Activated T-cell treated with anti-CD3 and anti-CD28 coated beads, Interleukin-2, amount 50 U/mL, for 1 hour (primary cell): ENCODE results near the gene SH3GL2.

Experiments
- DNase-seq: peaks from one replicate; pipeline ENCODE4 v3.0.0-alpha.2; 2020

The SH3GL2 gene

DNA sequence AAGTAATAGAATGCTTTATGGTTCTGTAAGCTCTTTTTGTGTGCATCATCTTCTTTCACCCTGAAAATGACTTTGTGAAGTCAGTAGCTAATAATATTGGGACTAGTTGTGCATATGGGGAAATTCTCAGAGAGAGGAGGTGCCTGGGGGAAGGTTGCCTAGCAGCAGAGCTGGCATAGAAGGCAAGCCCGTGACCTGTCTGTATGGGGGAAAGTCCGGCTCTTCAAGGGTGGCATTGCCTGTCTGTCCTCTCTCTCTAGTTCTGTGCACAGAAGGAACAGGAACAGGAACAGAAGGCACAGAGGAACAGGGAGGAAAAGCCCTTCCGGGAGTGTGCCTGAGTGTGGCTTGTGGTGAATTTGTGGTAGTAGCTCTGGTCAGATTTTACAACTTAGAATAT, 33.1 kb downstream of the SH3GL2 start:
- DNase-seq: no peak

DNA sequence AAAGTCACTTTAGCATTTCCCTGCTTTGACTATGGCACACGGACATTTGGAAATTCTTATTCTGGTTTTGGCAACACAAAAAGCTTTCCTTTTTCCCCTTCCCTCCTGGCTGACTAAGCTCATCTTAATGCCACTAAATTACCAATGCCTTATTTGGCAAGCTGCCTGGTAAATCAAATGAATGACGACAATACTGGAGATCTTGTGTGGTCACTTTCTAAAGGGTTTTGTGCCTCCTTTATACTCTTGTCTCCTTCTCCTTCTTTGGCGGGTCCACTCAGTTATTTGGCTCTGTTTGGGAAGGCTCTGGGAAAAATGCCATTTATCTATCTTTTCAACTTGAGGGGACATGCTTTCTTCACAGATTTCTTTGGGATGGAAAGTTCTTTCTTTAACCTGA, 34.9 kb downstream of the SH3GL2 start:
- no peak for DNase-seq

DNA sequence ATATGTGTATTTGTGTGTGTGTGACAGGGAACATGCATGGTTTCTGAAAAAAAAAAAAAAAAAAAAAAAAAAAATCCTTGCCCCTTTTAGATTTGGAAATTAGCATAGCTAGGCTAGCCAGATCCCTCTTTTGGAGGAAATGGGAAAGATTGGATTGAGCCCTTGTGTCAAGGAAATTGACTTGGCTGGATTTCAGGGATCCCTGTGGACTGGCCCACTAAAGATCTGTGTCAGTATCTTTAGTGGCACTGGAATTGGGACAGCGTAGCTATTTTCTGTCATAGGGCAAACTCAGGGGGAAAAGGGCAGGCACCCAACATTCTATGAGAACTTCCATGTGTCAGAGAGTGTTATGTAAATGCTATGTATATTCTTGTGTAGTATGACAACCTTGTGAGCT, 35.4 kb downstream of the SH3GL2 start:
- no peak for DNase-seq

DNA sequence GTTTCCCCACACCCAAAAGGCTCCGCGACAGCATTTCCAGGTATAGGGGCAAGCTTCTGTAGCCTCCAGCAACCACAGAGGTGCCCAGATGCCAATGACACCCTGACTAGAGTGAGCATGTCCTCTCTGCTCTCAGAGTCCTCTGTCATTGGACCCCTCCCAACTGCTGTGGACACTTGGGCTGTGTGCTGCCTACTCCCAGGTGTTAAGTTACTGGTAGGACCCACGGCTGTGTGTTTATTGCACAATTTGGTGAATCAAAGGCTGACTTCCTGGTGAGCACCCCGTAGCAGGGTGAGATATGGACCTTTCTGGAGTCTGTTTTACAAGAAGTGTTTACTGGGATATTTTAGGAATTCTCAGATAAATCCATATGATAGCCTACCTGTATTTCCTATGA, 36.0 kb downstream of the SH3GL2 start:
- DNase-seq: no peak

- no peak for DNase-seq
Measured at GRCh38 chr9:17622141-17622540, 43.3 kb downstream of the SH3GL2 start.

DNA sequence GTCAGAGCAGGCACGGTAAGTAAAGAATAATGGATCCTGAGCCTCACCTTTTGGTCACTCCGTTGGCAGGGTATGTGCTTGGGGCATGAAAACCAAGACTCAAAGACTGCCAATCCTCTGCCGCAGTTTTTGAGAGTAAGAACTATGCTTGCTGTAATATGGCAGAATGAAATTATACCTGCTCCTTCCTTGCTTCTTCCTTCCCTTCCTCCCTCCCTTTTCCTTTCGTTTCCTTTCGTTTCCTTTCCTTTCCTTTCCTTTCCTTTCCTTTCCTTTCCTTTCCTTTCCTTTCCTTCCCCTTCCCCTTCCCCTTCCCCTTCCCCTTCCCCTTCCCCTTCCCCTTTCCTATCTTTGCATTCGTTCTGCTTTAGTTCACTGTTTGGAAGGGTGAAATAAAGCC, 43.9 kb downstream of the SH3GL2 start:
- DNase-seq: no peak

GRCh38 chr9:17623965-17624364, 45.1 kb downstream of the SH3GL2 start:
- no peak for DNase-seq

- DNase-seq: no peak
Measured at GRCh38 chr9:17624571-17624970, 45.7 kb downstream of the SH3GL2 start.

DNA sequence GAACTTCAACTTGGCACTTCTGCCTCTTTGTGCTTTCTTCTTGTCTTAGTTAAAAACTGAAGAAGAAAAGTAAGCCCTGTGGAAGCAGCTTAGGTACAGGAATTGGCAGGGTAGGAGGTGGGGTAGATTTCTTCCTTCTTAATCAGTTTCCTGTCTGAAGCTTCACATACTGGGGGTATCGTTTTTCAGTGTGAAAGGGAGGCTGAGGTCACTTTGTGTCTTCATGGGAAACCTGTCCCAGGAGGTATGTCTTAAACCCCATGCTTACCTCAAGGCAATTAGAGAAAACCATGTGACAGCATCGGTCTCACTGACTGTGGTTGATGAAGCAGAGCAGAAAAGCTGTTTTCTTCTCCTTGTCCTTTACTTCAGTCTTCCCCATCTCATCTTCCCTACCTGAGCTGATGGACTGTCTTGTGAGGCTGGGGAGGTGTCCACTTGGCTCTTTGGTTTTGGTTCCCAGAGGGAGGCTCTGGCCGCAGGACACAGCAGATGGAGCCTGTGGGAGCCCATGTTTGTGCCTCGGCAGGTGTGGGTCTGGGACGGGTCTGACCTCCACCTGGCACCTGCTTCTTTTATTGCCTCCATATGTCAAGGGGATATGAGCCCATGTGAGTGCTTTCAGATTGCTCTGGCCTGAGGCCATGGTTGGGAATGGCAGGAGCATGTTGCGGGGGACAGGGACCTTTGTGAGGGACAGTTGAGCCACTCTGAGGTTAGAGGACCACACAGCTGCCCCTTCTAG, 47.0 kb downstream of the SH3GL2 start:
- no peak for DNase-seq

- DNase-seq: no peak
Measured at GRCh38 chr9:17627641-17628040, 48.8 kb downstream of the SH3GL2 start.

DNA sequence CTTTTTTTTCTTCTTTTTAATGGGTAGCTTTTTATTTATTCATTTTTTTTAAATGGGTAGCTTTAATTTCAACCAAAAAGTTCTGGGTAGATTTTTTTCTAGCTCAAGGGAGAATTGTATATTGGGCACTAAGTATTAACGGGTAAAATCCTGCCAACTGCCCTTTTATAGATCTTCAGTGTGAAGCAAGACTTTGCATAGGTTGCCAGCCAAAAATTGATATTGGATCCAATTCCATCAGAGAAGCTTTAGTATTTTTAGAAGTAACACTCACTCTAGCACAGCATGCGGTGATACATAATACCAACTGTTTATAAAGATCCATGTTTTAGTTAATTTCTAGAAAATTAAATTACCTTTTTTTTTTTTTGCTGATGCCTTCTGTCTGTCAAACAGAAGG, 49.8 kb downstream of the SH3GL2 start:
- no peak for DNase-seq

DNA sequence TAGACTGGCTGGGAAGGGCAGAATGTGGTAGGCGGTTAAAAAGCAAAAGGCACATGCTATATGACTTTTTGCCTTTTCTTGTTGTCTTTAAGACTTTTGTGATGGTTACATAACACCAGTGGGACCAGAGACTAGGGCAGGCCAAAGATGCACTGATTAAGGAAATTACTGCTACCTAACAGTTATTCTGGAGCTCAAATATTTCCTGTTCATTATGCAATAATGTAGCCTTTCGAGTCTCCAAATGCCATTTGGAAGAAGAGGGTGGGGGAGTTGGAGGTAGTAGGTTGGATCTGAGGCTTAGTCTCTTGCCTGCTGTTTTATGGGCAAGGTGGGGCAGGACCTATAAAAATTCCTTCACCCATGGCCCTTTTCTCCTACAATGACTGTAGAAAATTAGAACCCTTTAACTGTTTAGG, 51.7 kb downstream of the SH3GL2 start:
- no peak for DNase-seq

GRCh38 chr9:17631396-17631795, 52.5 kb downstream of the SH3GL2 start:
- no peak for DNase-seq

GRCh38 chr9:17632994-17633393, 54.1 kb downstream of the SH3GL2 start:
- DNase-seq: no peak

- no peak for DNase-seq
Measured at GRCh38 chr9:17635115-17635890, 56.4 kb downstream of the SH3GL2 start.

- DNase-seq: no peak
Measured at GRCh38 chr9:17636349-17636748, 57.5 kb downstream of the SH3GL2 start.

GRCh38 chr9:17636821-17637220, 58.0 kb downstream of the SH3GL2 start:
- DNase-seq: no peak

- DNase-seq: no peak
Measured at GRCh38 chr9:17637229-17637628, 58.4 kb downstream of the SH3GL2 start.

DNA sequence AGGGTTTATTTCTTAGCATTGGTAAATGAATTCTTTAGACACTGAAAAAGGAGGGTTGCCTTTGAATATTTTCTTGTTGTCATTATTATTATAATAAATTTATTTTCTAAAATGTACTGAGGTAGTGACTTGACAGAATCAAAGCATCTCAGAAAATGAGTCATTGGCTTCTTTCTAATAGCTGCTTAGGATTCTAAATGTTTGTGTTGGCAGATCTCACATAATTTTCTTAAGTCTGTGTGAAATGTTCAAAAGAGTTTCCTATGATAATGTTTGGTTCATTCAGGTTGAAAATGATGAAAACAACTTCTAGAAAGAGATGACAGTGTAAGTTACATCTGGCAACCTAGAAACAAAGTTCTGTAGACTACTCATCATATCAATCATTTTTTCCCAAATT, 69.7 kb downstream of the SH3GL2 start:
- DNase-seq: no peak

GRCh38 chr9:17651725-17652124, 72.9 kb downstream of the SH3GL2 start:
- DNase-seq: no peak

DNA sequence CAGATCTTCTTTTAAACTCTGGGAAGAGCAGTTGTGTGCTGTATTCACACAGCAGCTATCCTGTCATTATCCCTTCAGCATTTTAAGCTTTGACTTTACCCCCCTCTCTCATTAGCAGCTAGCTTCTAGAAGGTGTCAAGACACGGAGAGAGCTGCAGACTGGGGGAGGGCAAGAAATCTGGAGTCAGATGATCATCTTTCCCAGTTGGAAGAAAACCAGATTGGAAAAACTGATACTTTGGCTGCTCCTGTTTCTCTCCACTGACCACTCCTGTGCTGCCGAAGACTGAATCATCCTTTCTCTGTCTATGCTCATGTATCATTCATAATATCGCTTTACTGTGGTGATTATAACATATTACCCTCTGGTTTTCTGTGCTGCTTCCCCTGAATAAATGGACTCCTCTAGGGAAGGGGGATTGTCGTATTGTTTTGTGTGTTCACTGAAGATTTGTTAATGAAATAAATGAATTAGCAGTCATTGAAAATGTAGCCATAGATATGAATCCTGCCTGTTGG, 75.1 kb downstream of the SH3GL2 start:
- DNase-seq: no peak

DNA sequence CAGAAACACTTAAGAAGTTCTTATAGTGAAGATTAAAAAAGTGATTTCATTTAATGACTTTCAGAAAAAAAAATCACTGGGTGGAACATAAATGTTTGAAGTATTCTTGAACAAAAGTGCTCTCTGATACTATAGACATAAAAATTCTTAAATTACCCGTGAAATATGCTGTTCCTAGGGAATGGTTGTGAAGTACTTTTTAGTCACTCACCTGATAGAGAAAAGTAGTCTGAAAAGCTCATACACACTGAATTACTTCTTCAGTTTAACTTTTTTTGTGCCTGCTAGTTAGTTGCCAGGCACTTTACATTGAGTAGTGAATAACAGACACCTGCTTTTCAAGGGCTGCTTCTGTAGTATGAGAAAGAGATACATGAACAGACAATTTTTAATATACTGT, 78.0 kb downstream of the SH3GL2 start:
- DNase-seq: no peak

- no peak for DNase-seq
Measured at GRCh38 chr9:17658237-17658636, 79.4 kb downstream of the SH3GL2 start.

- no peak for DNase-seq
Measured at GRCh38 chr9:17660158-17660557, 81.3 kb downstream of the SH3GL2 start.
